Astrocyte (in vitro differentiated cells and primary cell): ENCODE data around the gene OPCML.

Experiments used
- CTCF ChIP-seq: IDR thresholded peaks from 2 replicates; pipeline ENCODE4 v1.5.1; 2011; ENCODE audit warnings: low read depth, mild to moderate bottlenecking, inconsistent platforms, low read length, moderate library complexity; ENCODE audit not compliant: insufficient read depth
- EZH2 ChIP-seq: IDR thresholded peaks from 2 replicates; pipeline ENCODE4 v1.6.1; 2012; ENCODE audit warnings: mild to moderate bottlenecking, low read length, inconsistent platforms; ENCODE audit not compliant: insufficient read depth

GRCh38 chr11:132409573-132410355, 1122.5 kb downstream of the OPCML start:
- TF ChIP-seq CTCF = no peak
- no peak for TF ChIP-seq EZH2
